Glutamatergic neuron (in vitro differentiated cells): ENCODE measurements around the gene KLF16. TPM values are rescaled to one million over a fixed set of nuclear protein-coding genes. Genes with fewer than 3 reads are reported as not detected.

Experiments used
- DNase-seq: peaks from one replicate; pipeline ENCODE4 v3.0.0; 2022
- H3K27ac Mint-ChIP-seq: one replicate; pipeline ENCODE4 v1.8.0; 2020; ENCODE audit warnings: mild to moderate bottlenecking, mixed read lengths, inconsistent platforms; ENCODE audit not compliant: unreplicated experiment
- H3K27me3 Mint-ChIP-seq: one replicate; pipeline ENCODE4 v1.8.0; 2020; ENCODE audit warnings: mild to moderate bottlenecking, moderate library complexity, mixed read lengths, inconsistent platforms; ENCODE audit not compliant: unreplicated experiment
- H3K36me3 Mint-ChIP-seq: one replicate; pipeline ENCODE4 v1.8.0; 2020; ENCODE audit warnings: mild to moderate bottlenecking, mixed read lengths, inconsistent platforms; ENCODE audit not compliant: unreplicated experiment
- H3K4me1 Mint-ChIP-seq: one replicate; pipeline ENCODE4 v1.8.0; 2020; ENCODE audit warnings: mild to moderate bottlenecking, low read depth, mixed read lengths, inconsistent platforms; ENCODE audit not compliant: unreplicated experiment
- H3K4me3 Mint-ChIP-seq: one replicate; pipeline ENCODE4 v1.8.0; 2020; ENCODE audit warnings: mild to moderate bottlenecking, mixed read lengths, inconsistent platforms; ENCODE audit not compliant: unreplicated experiment
- H3K9me3 Mint-ChIP-seq: one replicate; pipeline ENCODE4 v1.8.0; 2020; ENCODE audit warnings: mild to moderate bottlenecking, moderate library complexity, mixed read lengths, inconsistent platforms; ENCODE audit not compliant: unreplicated experiment
- total RNA-seq: library from RNA; stranded (reverse); fragmentation: NEBNext Ultra II Directional; extraction: Animal tissue kit (Norgen Biotek cat#: 25700); gene quantifications from one replicate; pipeline ENCODE4 v1.2.1, GENCODE V29; 2021; ENCODE audit not compliant: unreplicated experiment
- TF ChIP-seq, protein P1 (sequence below): fragments of 200-600 bp; sonication (generic); IDR thresholded peaks from one replicate; pipeline ENCODE4 v1.5.0; 2021; ENCODE audit not compliant: partially characterized antibody, unreplicated experiment

Gene KLF16
- total RNA-seq, 1 donor from 2014 or later, result 30.6 TPM

DNA sequence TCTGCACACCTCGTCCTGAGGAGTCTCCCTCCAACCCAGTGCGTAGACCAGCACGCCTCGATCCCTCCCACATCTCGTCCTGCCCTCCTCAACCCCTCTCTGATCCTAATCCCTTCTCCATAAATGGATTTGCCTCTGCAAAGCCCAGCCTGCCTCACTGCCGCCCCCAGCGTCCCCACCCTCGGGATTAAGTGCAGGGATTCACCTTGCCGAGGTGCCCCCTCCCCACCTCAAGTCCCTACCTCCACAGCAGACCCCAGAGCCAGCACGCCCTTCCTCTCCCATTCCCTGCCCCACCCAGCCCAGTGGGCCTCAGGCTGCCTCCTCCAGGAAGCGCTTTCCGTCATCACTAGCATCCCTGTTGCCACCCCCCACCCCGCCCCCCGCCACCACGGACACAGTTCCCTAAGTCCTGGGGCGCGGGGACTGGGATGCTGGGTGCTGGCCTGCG is 4.0 kb downstream of the KLF16 start:
- H3K4me1 Mint-ChIP-seq, result peaks cover 9% of the 10 kb centered on the region
- H3K27me3 Mint-ChIP-seq, result peaks cover 18% of the 10 kb centered on the region
- H3K4me3 Mint-ChIP-seq, result peak overlapping the region; percentile 82
- peak overlapping the region; percentile 79 for H3K27ac Mint-ChIP-seq
- no peaks in the 10 kb centered on the region for H3K36me3 Mint-ChIP-seq
- TF ChIP-seq, protein P1, sequence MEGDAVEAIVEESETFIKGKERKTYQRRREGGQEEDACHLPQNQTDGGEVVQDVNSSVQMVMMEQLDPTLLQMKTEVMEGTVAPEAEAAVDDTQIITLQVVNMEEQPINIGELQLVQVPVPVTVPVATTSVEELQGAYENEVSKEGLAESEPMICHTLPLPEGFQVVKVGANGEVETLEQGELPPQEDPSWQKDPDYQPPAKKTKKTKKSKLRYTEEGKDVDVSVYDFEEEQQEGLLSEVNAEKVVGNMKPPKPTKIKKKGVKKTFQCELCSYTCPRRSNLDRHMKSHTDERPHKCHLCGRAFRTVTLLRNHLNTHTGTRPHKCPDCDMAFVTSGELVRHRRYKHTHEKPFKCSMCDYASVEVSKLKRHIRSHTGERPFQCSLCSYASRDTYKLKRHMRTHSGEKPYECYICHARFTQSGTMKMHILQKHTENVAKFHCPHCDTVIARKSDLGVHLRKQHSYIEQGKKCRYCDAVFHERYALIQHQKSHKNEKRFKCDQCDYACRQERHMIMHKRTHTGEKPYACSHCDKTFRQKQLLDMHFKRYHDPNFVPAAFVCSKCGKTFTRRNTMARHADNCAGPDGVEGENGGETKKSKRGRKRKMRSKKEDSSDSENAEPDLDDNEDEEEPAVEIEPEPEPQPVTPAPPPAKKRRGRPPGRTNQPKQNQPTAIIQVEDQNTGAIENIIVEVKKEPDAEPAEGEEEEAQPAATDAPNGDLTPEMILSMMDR, result no peak
- peaks cover 22% of the 10 kb centered on the region for H3K9me3 Mint-ChIP-seq
- no peak for DNase-seq

DNA sequence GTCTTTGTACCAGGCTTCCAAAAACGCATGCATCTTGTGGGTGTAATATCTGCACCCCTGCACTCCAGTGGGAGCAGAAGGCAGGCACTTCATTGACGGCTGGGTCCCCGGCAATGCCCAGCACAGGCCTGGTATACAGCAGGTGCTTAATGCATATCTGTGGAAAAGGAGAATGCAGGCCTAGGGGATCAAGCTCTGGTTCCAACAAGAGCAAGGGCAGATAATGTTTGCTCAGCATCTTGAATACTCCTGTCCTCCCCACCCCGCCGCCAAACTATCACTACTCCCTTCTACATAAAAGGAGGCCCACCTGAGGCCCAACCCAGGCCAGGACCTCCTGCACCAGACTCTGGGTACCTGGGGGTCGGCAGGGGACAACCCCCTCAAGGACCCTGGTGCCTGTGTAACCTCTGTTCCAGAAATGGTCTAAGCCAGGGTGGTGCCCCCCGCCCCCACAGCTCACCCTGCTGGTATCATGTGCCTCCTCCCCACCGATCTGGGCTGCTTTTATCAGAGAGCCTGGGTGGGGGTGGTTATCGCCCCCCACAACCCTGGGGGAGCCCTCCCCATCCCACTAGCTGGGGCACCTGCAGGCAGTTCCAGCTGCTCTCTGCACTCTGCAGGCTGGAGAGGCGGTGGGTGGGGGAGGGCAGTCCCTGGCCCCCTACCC is 4.8 kb downstream of the KLF16 start:
- DNase-seq, result no peak
- TF ChIP-seq, protein P1, result no peak
- Mint-ChIP-seq H3K36me3 (no peaks in the 10 kb centered on the region), H3K27me3 (peaks cover 18% of the 10 kb centered on the region), H3K4me1 (peaks cover 9% of the 10 kb centered on the region), H3K9me3 (peaks cover 22% of the 10 kb centered on the region), H3K27ac (peak overlapping the region; percentile 17), H3K4me3 (no peak overlapping the region)

- peaks cover 24% of the 10 kb centered on the region for H3K9me3 Mint-ChIP-seq
- no peak overlapping the region for H3K4me3 Mint-ChIP-seq
- H3K27ac Mint-ChIP-seq, result peak overlapping the region; percentile 33
- peaks cover 11% of the 10 kb centered on the region for H3K4me1 Mint-ChIP-seq
- no peak for DNase-seq
- TF ChIP-seq, protein P1, result no peak
- H3K36me3 Mint-ChIP-seq, result no peaks in the 10 kb centered on the region
- peaks cover 18% of the 10 kb centered on the region for H3K27me3 Mint-ChIP-seq
Measured at GRCh38 chr19:1857648-1858326, 5.6 kb downstream of the KLF16 start.

DNA sequence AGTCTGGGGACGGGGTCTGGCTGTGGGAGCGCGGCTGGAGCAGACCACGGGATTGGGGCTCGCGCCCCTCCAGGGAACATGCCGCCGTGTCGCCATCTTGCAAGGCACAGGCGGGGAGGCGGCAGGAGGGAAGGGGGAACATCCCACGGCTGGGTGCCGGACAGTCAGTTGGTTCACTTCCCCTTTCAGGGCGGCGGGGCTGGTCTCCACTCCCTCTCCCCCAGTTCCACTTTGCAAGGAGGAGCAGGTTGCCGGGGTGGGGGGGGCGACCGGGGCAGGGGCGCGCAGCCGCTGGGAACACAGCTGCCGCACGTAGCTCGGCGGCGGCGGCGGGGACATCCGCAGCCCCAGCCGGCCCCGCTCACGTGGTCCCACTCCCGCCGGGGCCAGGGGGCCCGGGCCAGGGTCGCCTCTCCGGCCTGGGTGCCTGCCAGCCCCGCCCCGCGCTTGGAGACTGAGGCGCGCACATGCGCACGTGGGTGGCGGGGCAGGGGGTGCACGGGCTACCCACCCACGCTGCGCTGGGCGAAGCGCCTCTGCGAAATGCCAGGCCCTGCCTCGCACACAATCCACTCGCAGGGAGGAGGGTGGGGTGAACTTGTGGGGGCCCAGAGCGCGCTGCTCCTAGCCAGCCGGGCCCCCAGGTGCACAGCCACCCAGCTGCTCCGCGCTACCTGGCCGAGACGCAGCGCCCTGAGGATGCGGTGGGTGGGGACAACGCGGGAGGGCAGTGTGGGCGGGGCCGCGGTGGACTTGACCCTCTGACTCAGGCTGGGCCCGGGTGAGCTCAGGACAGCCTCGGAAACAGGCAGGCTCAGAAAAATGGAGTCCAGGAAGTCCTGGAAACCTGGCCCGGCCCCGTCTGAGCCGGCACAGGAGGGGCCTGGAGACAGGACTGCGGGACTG is 6.4 kb downstream of the KLF16 start:
- Mint-ChIP-seq H3K4me1 (peaks cover 11% of the 10 kb centered on the region), H3K4me3 (peak overlapping the region; percentile 81), H3K9me3 (peaks cover 22% of the 10 kb centered on the region), H3K27ac (peak overlapping the region; percentile 99), H3K27me3 (peaks cover 18% of the 10 kb centered on the region), H3K36me3 (no peaks in the 10 kb centered on the region)
- TF ChIP-seq, protein P1, result no peak
- peak; percentile 75 for DNase-seq
